CD4-positive, alpha-beta T cell (primary cell): ENCODE measurements around the gene IQCB1. TPM values are rescaled to one million over a fixed set of nuclear protein-coding genes. Genes with fewer than 3 reads are reported as not detected.

Experiments
- ATAC-seq: fragments of 200-7000 bp; cut with Tn5 transposase; one replicate; pipeline ENCODE4 v1.10.0; 2022; ENCODE audit warnings: mild to moderate bottlenecking; ENCODE audit not compliant: poor library complexity
- CTCF ChIA-PET: fragments of 350-600 bp; sonication (Branson Sonifier 250); formaldehyde crosslinking; loops from one replicate; lab custom pipeline; 2021; ENCODE audit warnings: antibody characterized with exemption, inconsistent platforms; lab: Charles Lee
- POLR2A ChIA-PET: fragments of 350-600 bp; sonication (Branson Sonifier 250); formaldehyde crosslinking; loops from one replicate; lab custom pipeline; 2021; ENCODE audit warnings: antibody characterized with exemption, inconsistent platforms; lab: Charles Lee
- DNase-seq, 14 experiments: peaks; one replicate each; pipeline ENCODE4 v3.0.0-alpha.2; 2013 to 2020; ENCODE audit warnings: mixed read lengths in 2 of 14
- H3K27ac ChIP-seq, 2 donors: one replicate each; pipeline versions ENCODE4 v1.5.1 to v1.7.0; 2013; ENCODE audit warnings: low read length in 2 of 2, low read depth in 1 of 2, mild to moderate bottlenecking in 1 of 2
- H3K27me3 ChIP-seq, 2 experiments: 1 replicate in 1 of 2; 2 replicates in 1 of 2; pipeline versions ENCODE4 v1.6.1 to v1.7.0; 2013; ENCODE audit warnings: low read length in 2 of 2, control low read depth in 1 of 2, mild to moderate bottlenecking in 1 of 2, moderate library complexity in 1 of 2; ENCODE audit not compliant: insufficient read depth in 2 of 2, control insufficient read depth in 1 of 2
- H3K36me3 ChIP-seq: one replicate; pipeline ENCODE4 v1.6.1; 2013; ENCODE audit warnings: low read length, control low read depth; ENCODE audit not compliant: insufficient read depth
- H3K4me1 ChIP-seq: one replicate; pipeline ENCODE4 v1.6.1; 2013; ENCODE audit warnings: low read length, control low read depth; ENCODE audit not compliant: insufficient read depth
- H3K4me3 ChIP-seq: one replicate; pipeline ENCODE4 v1.5.1; 2013; ENCODE audit warnings: mild to moderate bottlenecking, low read length, moderate library complexity
- H3K9me3 ChIP-seq, 2 experiments: 1 replicate in 1 of 2; 2 replicates in 1 of 2; pipeline versions ENCODE4 v1.6.1 to v1.7.0; 2013; ENCODE audit warnings: low read length in 2 of 2, mild to moderate bottlenecking in 2 of 2, control low read depth in 1 of 2, moderate library complexity in 1 of 2; ENCODE audit not compliant: control insufficient read depth in 1 of 2, insufficient read depth in 1 of 2
- H3K27ac Mint-ChIP-seq: one replicate; pipeline ENCODE4 v1.8.0; 2020; ENCODE audit warnings: mixed read lengths
- H3K27me3 Mint-ChIP-seq: one replicate; pipeline ENCODE4 v1.8.0; 2021; ENCODE audit warnings: mixed read lengths
- H3K36me3 Mint-ChIP-seq: one replicate; pipeline ENCODE4 v1.8.0; 2021; ENCODE audit warnings: low read depth, mixed read lengths
- H3K4me1 Mint-ChIP-seq: one replicate; pipeline ENCODE4 v1.8.0; 2021; ENCODE audit warnings: low read depth, mixed read lengths
- H3K4me3 Mint-ChIP-seq: one replicate; pipeline ENCODE4 v1.8.0; 2020; ENCODE audit warnings: mild to moderate bottlenecking, mixed read lengths
- H3K9me3 Mint-ChIP-seq: one replicate; pipeline ENCODE4 v1.8.0; 2020; ENCODE audit warnings: mixed read lengths
- intact Hi-C, 2 experiments: fragments of 100-400 bp; cut with DNase I in 1 of 2; cut with micrococcal nuclease in 1 of 2; formaldehyde crosslinking; loops; one replicate each; pipeline versions ENCODE4 v1.15.1 to v1.9.0; 2023 to 2025; cut with DNase I, micrococcal nuclease
- total RNA-seq, 174 experiments: library from RNA in 2 of 174; stranded (reverse) in 2 of 174; gene quantifications; one replicate each; pipeline ENCODE4 v1.2.3 and lab custom pipeline; 2021 to 2026
- TF ChIP-seq, protein P1 (sequence below): fragments of 200-600 bp; IDR thresholded peaks from one replicate; pipeline ENCODE4 v1.8.0; 2022; ENCODE audit warnings: antibody characterized with exemption, mild to moderate bottlenecking

The IQCB1 gene
- total RNA-seq, 2 experiments from 2014 or later = 39.6 to 41.3 TPM

GRCh38 chr3:121752772-121753171 lies 82.1 kb downstream of the IQCB1 start:
- Mint-ChIP-seq H3K9me3 (no peaks in the 10 kb centered on the region), H3K36me3 (no peaks in the 10 kb centered on the region), H3K4me1 (no peaks in the 10 kb centered on the region), H3K27ac (no peak overlapping the region), H3K27me3 (peaks cover 15% of the 10 kb centered on the region), H3K4me3 (no peak overlapping the region)
- Histone ChIP-seq H3K27me3 (no peaks in the 10 kb centered on the region), H3K4me3 (no peak overlapping the region), H3K9me3 (no peaks in the 10 kb centered on the region), H3K4me1 (peaks cover 17% of the 10 kb centered on the region), H3K27ac (no peak overlapping the region), H3K36me3 (no peaks in the 10 kb centered on the region)
- ChIA-PET POLR2A (no interaction called here), CTCF (no interaction called here)
- DNase-seq (no peak), ATAC-seq (no peak)
- intact Hi-C loops = loop anchor here in 1 of 2 experiments (5.0 to 10.0 kb wide), 3 partner anchors 765 to 1832 kb away; partner anchors contain the start of genes HACD2, HSPBAP1 and SLC49A4
- TF ChIP-seq, protein P1, sequence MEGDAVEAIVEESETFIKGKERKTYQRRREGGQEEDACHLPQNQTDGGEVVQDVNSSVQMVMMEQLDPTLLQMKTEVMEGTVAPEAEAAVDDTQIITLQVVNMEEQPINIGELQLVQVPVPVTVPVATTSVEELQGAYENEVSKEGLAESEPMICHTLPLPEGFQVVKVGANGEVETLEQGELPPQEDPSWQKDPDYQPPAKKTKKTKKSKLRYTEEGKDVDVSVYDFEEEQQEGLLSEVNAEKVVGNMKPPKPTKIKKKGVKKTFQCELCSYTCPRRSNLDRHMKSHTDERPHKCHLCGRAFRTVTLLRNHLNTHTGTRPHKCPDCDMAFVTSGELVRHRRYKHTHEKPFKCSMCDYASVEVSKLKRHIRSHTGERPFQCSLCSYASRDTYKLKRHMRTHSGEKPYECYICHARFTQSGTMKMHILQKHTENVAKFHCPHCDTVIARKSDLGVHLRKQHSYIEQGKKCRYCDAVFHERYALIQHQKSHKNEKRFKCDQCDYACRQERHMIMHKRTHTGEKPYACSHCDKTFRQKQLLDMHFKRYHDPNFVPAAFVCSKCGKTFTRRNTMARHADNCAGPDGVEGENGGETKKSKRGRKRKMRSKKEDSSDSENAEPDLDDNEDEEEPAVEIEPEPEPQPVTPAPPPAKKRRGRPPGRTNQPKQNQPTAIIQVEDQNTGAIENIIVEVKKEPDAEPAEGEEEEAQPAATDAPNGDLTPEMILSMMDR = no peak

DNA sequence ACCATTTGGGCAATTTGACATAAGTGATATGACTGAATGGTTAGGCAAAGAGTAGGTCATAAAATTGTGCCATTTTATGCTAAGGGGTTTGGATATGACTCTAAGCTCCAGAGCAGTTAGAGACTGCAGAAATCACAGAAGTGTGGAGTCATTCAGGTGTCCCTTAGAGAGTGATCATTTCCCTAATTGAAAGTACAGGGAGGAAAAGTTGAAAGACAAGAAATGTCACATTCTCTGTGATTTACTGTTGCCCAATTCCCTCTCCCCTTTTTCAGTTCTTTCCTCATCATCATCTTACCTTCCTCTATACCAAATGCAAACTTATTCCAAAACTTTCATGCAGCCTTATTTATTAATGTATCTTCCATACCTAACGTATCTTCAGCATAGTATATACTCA lies 82.6 kb downstream of the IQCB1 start:
- Histone ChIP-seq H3K9me3 (no peaks in the 10 kb centered on the region), H3K36me3 (no peaks in the 10 kb centered on the region), H3K27ac (no peak overlapping the region), H3K27me3 (no peaks in the 10 kb centered on the region), H3K4me1 (peaks cover 17% of the 10 kb centered on the region), H3K4me3 (no peak overlapping the region)
- ChIA-PET POLR2A (no interaction called here), CTCF (no interaction called here)
- Mint-ChIP-seq H3K36me3 (no peaks in the 10 kb centered on the region), H3K4me1 (no peaks in the 10 kb centered on the region), H3K4me3 (no peak overlapping the region), H3K9me3 (no peaks in the 10 kb centered on the region), H3K27me3 (peaks cover 15% of the 10 kb centered on the region), H3K27ac (no peak overlapping the region)
- intact Hi-C loops = loop anchor here in 1 of 2 experiments (5.0 to 10.0 kb wide), 3 partner anchors 765 to 1833 kb away; partner anchors contain the start of genes HACD2, HSPBAP1 and SLC49A4
- ATAC-seq = no peak
- no peak for DNase-seq
- TF ChIP-seq, protein P1 = no peak

DNA sequence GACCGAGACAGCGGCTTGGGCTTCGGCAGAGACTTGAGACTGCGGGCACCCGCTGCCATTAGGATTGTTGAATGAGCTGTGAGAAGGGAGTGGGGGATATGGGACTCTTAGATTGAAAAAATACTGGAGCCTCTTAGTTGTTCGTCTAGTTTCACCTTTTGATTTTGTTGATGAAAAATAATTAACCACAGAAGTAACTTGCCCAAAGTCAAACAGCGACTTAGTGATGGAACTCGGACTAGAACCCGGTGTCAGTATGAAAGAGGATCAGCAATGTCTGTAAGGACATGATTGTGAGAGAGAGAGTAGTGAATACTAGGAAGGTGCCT lies 84.8 kb downstream of the IQCB1 start:
- no peaks in the 10 kb centered on the region for H3K4me1 Mint-ChIP-seq
- peak overlapping the region; percentile 63 to 96 for H3K27ac ChIP-seq
- no peaks in the 10 kb centered on the region for H3K9me3 Mint-ChIP-seq
- no peaks in the 10 kb centered on the region for H3K36me3 Mint-ChIP-seq
- H3K27ac Mint-ChIP-seq = no peak overlapping the region
- peaks cover 17% of the 10 kb centered on the region for H3K4me1 ChIP-seq
- H3K4me3 Mint-ChIP-seq = no peak overlapping the region
- no peaks in the 10 kb centered on the region for H3K27me3 ChIP-seq
- no peaks in the 10 kb centered on the region for H3K9me3 ChIP-seq
- H3K4me3 ChIP-seq = peak overlapping the region; percentile 77
- H3K36me3 ChIP-seq = no peaks in the 10 kb centered on the region
- intact Hi-C loops = loop anchor here in 1 of 2 experiments (2.0 to 10.0 kb wide), 5 partner anchors 87 to 1835 kb away; partner anchors contain the start of genes HACD2, HSPBAP1 and SLC49A4
- POLR2A ChIA-PET = interaction anchor here (1.0 to 1.9 kb wide), 3 partner anchors 32 to 90 kb away, joined by 3 to 9 read pairs (median 9); partner anchors contain the start of genes EAF2 and IQCB1
- TF ChIP-seq, protein P1 = no peak
- CTCF ChIA-PET = interaction anchor here (0.6 to 1.5 kb wide), 2 partner anchors 19 to 29 kb away, joined by 3 read pairs; no protein-coding TSS in a partner anchor
- DNase-seq = no peak
- H3K27me3 Mint-ChIP-seq = peaks cover 12% of the 10 kb centered on the region
- no peak for ATAC-seq
